ENCODE results near the gene APCDD1L.

The APCDD1L gene

GRCh38 chr20:58466729-58467571 lies 48.2 kb downstream of the APCDD1L start:
- no peak for DNase-seq (ENCODE audit: low spot score)

DNA sequence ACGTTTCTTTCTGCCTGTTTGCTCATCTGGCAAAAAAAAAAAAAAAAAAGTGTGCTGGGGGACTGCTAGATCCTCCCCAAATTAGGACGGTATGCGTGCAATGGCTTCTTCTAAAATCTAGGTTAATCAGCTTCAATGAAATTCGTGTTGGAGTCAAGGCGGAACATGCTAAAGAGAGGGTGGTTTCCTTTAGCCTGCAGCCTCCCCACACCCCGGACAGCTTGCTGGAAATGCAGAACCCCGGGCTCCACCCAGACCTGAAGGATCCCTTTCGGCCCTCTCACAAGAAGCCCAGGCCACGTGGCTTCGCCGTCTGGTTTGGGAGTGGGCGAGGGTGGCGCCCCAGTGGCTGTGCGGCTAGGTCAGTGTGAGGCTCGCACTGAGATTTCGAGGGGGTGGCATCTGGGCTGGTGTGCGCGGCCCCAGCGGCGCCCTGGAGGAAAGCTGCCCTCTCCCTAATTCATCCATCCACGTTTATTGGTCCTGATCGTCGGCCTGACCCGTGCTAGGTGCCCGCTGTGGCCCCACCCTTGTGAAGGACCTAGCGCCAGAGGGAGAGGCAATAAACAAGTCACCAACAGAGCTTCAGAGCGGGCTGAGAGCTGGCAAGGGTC lies 49.0 kb downstream of the APCDD1L start:
- DNase-seq (ENCODE audit: low spot score) = no peak

GRCh38 chr20:58464838-58465237 lies 50.4 kb downstream of the APCDD1L start:
- DNase-seq (ENCODE audit: low spot score) = no peak

- no peak for DNase-seq (ENCODE audit: low spot score)
Measured at GRCh38 chr20:58463256-58463655, 51.9 kb downstream of the APCDD1L start.

- DNase-seq (ENCODE audit: low spot score) = no peak
Measured at GRCh38 chr20:58461899-58462298, 53.3 kb downstream of the APCDD1L start.

DNA sequence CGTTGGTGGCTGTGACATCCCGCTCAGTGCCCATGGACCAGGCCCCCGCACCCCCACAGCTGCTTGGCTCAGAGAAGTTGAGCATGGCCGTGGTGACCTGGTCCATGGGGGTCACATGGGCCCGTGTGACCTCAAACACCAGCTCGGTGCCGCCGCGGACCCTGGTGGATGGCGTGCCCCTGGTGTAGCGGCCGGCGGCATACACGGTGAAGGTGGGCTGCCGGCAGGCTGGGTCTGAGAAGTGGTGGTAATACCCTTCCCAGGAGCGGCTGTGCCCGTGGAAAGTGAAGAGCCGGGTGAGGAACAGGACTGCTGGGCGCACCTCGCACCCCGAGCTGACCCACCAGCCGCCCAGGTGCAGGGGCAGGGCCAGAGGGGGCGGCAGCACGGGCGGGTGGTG lies 54.1 kb downstream of the APCDD1L start:
- no peak for DNase-seq (ENCODE audit: low spot score)

GRCh38 chr20:58459058-58459750 lies 56.0 kb downstream of the APCDD1L start:
- DNase-seq (ENCODE audit: low spot score) = no peak

DNA sequence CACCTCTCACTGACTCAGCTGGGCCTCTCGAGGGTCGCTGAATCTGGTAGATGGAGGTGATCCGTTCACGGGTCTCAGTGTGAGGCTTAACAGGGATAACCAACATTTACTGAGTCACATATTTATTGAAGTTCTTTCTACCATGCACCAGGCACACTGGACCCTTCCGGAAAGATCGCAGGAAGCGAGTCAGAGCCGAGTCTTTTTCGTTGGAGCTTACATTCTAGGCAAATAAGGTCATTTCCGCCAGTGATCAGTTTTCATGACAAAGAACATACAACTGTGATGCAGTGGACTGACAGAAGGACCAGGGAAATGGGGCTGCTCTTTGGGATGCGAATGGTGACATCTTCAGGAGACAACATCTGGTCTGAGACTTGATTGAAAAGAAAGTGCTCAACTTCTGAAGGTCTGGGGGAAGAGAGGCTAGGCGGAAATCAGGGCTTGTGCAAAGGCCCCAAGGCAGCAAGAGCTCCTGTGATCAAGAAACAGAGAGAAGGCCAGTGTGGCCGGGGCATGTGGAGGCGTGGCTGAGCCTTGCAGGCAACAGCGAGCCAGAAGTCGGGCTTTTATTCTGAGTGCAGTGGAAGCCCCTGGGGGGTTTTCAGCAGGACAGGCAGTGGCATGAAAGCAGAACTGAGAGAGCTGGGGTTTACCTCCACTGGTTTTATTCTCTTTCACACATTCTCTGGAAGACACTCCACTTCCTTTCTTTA lies 56.7 kb downstream of the APCDD1L start:
- no peak for DNase-seq (ENCODE audit: low spot score)

GRCh38 chr20:58457083-58457695 lies 58.0 kb downstream of the APCDD1L start:
- no peak for DNase-seq (ENCODE audit: low spot score)

GRCh38 chr20:58454460-58454859 lies 60.7 kb downstream of the APCDD1L start:
- no peak for DNase-seq (ENCODE audit: low spot score)

DNA sequence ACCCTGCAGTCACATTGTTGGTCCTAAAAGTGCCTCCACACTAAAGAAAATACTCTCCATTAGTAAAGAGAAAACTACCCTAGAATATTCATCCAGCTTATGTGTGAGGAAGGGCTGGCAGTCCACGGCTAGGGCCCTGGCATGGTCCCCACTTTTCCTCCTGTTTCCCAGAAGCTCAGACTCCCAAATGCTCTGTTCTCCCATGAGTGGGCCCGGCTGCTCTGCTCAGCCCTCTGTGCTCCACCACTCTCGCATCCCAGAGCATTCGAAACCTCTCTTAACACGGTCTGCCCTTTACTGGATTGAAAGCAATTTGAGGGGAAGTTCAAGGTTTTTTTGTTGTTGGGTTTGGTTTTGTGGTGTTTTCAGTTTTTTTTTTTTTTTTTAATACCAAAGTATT lies 61.8 kb downstream of the APCDD1L start:
- DNase-seq (ENCODE audit: low spot score) = no peak

DNA sequence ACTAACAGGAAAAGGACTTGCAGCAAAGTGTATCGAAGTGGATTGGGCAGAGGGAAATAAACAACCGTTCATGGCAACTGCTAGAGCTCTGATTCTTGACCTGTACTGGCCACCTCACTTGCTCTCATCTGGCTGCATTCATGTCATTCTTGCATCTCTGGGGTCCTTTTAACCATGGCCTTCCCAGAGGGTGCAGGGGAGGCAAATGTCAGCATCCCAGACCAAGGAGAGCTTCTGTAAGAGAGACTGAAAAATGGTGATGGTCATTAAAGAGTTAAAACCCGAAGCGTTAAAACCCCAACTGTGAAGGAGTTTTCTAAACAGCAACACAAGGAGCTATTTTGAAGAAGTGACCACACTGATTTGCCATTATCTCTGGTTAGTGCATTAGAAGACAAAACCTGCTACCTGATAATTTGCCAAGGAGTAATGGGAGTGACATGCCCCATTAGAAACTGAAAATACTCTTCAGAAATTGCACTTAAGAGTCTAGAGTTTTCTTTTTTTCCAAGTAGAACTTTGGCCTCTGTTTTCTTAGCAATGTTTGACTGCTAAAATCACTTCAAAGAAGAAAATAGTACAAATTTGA lies 62.4 kb downstream of the APCDD1L start:
- DNase-seq (ENCODE audit: low spot score) = no peak

DNA sequence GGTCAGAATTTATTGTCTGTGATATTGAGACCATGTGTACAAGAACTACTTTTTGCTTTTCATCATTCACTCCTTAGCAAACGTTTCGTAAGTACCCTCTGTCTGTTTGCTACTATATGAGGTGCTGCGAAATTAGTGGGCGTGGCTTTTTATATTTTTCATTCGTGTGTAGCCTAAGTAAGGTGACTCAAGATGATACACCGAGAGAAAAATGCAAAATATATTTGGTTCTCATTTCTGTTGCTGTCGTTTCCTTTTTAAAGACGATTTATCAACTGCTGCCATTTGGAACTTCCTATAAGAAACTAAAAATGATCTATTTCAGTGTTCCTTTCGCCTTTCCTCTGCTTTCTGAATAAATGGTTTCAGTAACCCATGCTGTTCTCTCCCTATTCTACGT lies 64.9 kb downstream of the APCDD1L start:
- DNase-seq (ENCODE audit: low spot score) = no peak

DNA sequence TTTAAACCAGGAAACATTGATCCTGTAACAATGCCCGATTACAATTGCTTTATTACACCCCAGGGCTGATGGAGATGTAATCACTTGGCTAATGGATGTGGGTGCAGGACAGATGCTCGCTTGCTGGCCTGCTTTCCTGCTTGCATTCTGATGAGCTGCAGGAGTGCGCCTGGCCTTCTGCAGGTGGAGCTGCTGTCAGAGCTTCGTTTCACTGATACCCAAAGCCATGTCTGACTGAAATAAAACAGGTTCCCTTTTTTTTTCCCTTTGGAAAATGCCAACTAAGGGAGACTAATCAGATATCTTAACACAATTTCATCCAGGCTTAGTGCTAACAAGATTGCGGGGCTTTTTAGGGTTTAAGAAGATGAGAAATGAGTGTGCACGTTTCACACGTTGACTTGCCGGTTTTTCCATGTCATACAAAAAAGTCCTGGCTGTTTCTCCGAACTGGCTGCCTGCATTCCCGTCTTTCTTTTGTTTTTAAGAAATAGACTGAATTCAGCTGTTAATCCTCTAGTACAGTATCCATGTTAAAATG lies 65.4 kb downstream of the APCDD1L start:
- DNase-seq (ENCODE audit: low spot score) = no peak

DNA sequence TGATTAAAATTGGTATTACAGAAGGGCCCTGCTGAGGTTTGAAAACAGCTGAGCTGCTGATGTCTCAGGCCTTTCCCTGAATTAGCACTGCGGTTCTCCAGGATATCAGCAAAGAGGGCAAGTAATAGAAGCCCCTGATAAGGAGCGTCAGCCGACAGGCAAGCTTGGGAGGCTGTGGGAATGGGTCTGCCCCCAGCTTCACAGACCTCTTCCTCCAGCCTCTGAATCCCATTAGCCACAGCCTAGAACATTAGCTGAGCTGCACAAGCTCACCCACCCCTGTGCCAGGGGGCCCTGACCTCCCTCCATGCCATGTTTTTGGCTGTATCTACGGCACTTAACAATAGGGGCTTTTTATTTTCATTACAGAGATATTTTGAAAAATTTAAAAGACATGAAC lies 66.2 kb downstream of the APCDD1L start:
- no peak for DNase-seq (ENCODE audit: low spot score)

- DNase-seq (ENCODE audit: low spot score) = peak; percentile 71
Measured at GRCh38 chr20:58447511-58448391, 67.4 kb downstream of the APCDD1L start.

GRCh38 chr20:58446960-58447265 lies 68.3 kb downstream of the APCDD1L start:
- DNase-seq (ENCODE audit: low spot score) = no peak

GRCh38 chr20:58446264-58446959 lies 68.8 kb downstream of the APCDD1L start:
- no peak for DNase-seq (ENCODE audit: low spot score)

GRCh38 chr20:58444746-58445255 lies 70.4 kb downstream of the APCDD1L start:
- no peak for DNase-seq (ENCODE audit: low spot score)

DNA sequence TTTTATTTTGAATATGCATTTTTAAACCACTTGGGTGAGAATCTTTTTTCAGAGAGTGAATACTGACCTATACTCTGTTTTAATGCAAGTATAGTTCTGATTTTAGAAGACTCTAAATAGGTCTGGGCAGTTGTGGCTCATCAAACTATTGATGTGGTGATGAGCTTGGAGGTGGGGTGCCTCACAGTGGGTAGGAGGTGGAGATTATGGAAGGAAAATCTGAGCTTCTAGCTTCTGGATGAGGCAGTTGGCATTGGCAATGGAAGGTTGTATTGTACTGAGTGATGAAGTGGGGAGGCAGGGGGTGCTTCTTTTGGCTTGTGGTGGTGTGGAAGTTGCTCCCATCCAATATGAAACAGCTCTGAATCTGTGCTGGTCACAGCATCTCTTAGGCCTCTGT lies 73.5 kb downstream of the APCDD1L start:
- no peak for DNase-seq (ENCODE audit: low spot score)

Data from AG08395 (cell line).